ENCODE results near the gene ZNF500. TPM values are rescaled to one million over a fixed set of nuclear protein-coding genes. Genes with fewer than 3 reads are reported as not detected.

Gene ZNF500
- total RNA-seq, 1 donor from 2014 or later = 14.0 TPM

DNA sequence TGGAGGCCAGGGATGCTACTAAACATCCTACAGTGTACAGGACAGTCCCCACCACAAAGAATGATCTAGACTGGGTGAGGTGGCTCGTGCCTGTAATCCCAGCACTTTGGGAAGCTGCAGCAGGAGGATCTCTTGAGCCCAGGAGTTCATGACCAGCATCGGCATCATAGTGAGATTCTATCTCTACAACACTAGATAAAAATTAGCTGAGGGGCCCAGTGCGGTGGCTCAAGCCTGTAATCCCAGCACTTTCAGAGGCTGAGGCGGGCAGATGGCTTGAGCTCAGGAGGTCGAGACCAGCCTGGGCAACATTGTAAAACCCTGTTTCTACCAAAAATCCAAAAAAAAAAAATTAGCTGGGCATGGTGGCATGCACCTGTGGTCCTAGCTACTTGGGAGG, 5.4 kb upstream of the ZNF500 start:
- no peak for DNase-seq (ENCODE audit: low spot score)

DNA sequence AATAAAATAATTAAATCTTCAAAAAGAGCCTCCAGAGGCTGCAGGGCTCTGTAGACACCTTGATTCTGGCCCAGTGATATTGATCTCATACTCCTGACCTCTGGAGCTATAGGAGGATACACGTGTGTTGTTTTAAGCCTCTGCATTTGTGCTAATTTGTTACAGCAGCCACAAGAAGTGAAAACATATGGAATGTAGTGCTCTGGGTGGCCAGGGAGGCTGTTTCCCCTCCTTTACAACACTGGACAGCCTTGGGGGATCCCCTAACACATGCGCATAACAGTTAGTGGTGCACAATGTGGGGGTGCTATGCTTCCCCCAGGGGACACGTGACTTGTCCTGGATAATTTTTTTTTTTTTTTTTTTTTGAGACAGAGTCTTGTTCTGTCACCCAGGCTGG, 4.7 kb upstream of the ZNF500 start:
- DNase-seq (ENCODE audit: low spot score) = no peak

DNA sequence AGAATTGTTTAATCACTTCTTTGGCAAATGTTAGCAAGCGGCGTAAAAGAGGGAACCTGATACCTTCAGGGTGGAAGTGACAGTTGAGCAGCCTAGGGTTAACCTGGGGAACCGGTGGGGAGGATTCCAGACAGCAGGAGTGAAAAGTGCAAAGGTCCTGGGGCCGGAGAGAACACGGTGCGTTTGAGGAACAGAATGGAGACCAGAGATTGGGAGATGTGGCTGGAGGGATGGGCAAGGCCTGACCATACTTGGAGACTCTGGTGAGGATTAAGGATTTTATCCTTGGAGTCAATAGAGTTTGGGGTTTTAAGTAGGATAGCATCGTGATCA, 2.3 kb upstream of the ZNF500 start:
- no peak for DNase-seq (ENCODE audit: low spot score)

DNA sequence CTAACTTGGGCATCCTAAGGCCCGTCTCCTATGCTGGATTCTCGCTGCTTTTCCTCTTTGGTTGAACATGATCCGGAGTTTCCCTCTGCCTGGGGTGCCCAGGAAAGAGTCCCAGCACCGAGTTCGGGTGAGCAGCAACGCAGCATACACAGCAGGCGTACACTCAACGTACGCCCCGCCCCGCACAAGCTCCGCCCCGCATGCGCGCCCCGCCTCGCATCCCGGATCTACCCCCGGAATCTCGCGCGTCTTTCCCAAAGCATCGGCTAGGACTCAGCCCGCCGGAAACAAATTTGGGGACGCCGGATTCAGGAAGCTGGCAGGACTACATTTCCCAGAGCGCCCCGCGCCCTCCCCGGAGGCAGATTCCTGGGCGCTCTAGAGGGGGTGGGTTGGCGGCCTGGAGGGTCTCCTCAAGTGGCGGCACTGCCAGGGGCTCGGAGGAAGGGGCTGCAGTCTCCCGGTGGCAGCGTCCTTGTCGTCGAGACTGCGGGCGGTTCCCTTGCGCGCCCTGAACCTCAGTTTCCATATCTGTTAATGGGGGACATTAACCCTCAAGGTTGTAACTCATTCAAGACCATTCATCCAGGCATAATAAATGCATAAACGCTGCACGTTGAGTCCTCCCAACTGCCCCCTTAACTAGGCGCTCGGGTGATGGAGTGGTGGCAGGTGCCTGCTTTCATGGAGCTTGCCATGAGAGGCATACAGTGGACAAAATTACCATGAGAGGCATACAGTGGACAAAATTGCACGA, 1.8 kb upstream of the ZNF500 start:
- DNase-seq (ENCODE audit: low spot score) = peak; percentile 99

DNA sequence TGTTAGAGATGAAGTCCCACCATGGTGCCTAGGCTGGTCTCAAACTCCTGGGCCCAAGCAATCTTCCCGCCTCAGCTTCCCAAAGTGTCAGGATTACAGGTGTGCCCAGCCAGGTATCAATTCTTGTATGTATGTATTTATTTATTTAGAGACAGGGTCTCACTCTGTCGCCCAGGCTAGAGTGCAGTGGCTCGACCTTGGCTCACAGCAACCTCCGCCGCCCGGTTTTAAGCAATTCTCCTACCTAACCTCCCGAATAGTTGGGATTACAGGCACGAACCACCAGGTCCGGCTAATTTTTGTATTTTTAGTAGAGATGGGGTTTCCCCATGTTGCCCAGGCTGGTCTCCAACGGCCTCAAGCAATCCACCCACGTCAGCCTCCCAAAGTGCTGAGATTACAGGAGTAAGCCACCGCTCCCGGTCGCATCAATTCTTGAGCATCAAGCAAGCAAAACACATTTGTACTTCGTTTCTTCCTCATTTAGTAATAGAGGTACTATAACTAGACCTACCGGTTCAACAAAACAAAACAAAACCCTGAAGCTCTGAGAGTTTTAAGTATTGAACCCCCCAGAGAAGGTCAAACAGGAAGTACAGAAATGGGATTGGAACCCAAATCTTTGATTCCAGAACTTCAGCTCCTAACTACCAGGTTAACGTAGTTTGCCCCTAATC, 1.0 kb upstream of the ZNF500 start:
- no peak for DNase-seq (ENCODE audit: low spot score)

DNA sequence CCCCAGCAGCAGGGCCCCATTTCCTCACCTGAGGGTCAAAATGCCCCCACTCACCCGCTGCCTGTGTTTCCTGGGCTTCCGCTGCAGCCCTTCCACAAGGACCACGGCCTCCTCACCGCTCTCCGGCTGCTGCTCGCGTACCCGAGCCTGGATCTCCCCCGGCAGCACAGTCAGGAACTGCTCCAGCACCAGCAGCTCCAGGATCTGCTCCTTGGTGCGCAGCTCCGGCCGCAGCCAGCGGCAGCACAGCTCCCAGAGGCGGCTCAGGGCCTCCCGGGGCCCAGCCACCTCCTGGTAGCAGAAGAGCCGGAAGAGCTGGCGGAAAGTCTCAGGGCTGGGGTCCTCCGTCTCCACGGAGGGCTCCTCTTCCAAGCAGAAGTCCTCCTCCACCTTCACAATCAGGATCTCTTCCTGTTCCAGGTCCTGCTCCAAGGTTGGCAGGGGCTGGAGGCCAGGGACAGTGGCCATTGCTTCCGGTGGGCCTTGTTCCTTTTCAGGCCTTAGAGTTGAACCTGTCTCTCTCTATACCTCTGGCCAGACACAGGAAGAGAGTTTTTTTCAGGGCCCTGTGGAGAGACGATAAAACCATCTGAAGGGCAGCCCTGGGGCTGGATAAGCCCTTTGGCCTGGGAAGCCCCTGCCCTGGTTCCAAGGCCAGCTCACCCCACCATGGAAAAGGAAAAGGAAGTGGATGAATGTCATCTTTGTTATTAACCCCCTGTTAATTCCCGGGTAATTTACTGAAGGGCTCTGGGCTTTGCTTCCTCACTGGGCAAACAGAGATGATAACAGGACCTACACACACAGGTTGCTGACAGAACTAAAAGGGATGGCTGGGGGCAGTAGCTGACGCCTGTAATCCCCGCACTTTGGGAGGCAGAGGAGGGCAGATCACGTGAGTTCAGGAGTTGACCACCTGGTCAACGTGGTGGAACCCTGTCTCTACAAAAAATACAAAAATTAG, 1.2 kb downstream of the ZNF500 start:
- DNase-seq (ENCODE audit: low spot score) = no peak

DNA sequence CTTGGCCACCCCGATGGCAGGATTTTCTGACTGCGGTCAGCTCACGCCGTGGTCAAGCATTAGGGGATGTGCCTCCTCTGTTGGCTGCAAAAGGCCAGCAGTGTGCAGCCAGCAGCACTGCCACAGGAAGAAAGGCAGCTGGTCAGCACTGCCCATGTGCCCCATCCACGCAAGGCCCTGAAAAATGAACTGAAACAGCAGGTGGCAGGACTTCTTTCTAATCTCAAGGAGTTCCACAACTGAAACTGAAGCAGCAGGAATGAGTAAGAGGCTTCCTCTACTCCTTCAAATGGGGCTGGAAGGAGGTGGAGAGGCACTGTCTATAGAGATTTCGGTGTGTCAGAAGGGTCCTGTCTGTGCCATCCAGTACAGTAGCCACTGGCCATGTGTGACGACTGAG, 3.2 kb downstream of the ZNF500 start:
- no peak for DNase-seq (ENCODE audit: low spot score)

DNA sequence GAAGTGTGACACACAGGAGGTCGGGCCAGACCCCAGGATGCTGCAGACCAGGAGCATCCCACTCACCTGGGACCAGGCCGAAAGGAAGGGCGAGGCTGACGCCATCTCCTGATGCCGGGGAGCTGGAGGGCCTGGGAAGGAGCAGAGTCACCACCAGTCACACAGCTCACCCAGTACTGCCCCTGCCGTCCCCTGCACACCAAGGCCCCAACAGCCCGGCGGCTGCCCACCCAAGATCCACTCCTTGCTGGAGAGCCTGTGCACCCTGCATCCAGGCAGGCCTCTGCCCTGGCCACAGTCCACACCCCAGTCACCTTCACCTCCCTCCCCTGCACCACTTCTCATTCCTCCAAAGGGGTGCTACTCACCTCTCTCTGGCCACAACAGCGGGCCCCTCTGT, 4.8 kb downstream of the ZNF500 start:
- DNase-seq (ENCODE audit: low spot score) = no peak

DNA sequence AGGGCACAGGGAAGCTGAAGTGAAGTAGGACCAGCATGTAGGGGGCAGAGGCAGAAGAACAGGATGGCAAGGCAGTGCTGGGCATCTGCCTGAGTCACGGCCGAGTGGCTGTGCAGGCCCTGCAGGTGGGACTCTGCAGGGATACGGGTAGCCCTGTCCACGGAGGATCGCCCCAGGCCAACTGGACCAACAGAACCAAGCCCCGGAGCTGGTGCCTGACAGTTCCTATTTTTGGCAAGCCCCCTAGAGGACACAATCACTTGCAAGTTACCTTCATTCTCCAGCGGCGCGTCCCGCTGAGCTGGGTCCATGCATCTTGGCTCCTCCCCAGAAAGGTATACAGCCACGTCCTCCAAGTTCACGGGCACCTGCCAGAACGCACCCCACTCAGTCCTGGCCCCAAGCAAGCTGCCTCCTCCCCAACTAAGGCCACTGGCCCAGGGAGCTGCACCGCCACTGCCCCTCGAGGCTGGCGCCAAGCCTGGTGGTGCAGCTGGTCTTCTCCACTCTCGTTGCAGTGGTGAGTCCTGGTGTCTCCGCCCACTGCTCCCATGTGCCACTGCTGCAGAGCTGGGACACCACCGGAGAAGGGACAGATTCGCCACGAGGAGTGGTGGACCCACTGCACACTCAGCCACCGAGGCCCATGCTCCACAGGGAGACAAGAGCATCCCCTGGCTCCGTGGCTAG, 6.6 kb downstream of the ZNF500 start:
- DNase-seq (ENCODE audit: low spot score) = no peak

DNA sequence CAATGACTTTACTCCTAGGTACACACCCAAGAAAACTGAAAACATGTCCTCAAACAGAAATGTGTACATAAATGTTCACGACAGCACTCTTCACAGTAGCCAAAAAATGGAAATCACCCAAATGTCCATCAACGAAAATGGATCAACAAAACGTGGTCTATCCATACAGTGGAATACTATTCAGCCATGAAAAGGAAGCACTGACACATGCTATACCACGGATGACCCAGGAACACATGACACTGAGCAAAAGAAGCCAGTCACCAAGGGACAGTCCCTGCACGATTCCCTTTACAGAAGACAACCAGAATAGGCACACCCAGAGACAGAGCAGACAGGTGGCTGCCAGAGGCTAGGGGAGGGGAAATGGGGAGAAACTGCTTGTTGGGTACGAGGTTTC, 11.3 kb downstream of the ZNF500 start:
- no peak for DNase-seq (ENCODE audit: low spot score)

DNA sequence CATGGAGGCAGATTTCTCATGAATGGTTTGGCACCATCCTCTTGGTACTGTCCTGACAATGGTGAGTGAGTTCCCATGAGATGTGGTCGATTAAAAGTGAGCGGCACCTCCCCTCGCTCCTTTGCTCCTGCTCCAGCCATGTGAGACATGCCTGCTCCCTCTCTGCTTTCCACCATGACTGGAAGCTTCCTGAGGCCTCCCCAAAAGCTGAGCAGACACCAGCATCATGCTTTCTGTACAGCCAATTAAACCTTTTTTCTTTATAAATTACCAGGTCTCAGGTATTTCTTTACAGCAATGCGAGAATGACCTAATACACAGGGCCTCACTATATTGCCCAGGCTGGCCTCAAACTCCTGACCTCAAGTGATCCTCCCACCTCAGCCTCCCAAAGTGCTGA, 12.1 kb downstream of the ZNF500 start:
- DNase-seq (ENCODE audit: low spot score) = no peak

DNA sequence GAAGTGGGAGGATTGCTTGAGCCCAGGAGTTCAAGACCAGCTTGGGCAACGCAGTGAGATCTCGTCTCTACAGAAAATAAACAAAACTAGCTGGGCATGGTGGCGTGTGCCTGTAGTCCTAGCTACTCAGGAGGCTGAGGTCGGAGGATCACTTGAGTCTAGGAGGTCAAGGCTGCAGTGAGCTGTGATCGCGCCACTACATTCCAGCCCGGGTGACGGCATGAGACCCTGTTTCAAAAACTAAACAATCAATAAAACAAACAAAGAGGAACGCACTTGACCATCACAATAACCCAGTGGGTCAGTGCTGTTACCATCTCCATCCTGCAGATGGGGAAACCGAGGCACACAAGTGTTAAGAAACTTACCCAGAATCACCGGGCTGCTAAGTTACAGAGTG, 13.7 kb downstream of the ZNF500 start:
- DNase-seq (ENCODE audit: low spot score) = no peak

DNA sequence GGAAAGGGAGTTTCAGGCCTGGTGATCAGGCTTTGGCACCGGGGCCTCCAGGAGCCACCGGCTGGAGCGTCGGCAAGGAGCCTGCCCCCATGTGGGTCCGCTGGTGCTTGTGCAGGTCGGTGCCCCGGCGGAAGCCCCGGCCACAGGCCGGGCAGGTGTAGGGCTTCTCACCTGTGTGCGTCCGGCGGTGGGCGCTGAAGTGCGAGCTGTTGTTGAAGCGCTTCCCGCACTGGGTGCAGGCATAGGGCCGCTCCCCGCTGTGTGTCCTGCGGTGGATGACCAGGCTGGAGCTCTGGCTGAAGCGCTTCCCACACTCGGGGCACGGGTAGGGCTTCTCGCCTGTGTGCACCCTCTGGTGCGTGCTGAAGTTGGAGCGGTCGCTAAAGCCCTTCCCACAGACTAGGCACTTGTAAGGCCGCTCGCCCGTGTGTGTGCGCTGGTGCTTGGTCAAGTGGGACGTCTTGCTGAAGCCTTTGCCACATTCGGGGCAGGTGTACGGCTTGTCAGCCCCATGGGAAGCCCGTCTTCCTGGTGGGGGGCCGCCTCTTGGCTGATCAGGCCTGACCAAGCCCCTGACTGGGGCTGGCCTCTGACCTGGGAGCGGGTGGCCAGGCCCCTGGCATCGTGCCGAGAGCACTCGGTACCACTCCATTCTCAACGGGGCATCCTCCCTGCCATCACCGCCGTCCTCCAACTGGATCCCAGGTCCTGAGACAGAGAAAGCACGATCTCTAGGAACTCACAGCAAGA, 14.4 kb downstream of the ZNF500 start:
- DNase-seq (ENCODE audit: low spot score) = no peak

DNA sequence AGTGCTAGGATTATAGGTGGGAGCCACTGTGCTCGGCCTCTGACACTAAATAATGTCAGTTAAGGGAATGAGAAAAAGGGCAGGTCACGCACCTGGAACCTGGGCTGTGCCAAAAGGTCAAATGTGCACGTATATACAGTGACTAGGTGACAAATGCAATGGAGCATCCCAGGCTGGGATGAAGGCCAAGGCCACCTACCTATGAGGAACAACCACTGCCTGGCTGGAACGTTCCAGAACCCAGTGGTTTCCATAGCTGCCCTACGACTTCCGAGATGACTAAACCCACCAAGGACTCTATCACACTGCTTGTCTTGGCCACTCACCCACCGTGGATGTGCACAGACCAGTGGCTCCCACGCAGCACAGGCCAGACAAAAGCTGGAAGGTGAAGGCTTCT, 16.1 kb downstream of the ZNF500 start:
- DNase-seq (ENCODE audit: low spot score) = no peak

DNA sequence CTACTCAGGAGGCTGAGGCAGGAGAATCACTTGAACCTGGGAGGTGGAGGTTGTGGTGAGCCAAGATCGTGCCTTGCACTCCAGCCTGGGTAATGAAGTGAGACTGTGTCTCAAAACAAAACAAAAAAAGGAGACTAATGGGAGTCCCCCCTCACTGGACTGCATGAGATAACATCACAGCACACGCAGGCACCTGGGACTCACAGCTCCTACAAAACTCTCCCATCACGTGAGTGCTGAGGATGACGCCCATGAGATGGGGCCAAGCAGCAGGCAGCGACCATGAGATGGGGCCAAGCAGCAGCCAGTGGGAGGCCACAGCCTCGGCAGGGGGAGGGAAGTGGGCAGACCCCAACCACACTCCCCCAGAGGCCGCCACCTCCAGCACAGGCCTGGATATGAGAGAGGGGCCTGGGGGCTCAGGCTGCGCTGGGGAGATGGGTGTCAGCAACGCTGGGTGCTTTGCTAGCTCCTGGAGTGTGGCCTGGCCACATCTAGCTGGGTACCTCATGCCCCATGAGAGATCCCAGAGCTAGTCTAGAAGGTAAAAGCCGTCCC, 17.2 kb downstream of the ZNF500 start:
- no peak for DNase-seq (ENCODE audit: low spot score)

DNA sequence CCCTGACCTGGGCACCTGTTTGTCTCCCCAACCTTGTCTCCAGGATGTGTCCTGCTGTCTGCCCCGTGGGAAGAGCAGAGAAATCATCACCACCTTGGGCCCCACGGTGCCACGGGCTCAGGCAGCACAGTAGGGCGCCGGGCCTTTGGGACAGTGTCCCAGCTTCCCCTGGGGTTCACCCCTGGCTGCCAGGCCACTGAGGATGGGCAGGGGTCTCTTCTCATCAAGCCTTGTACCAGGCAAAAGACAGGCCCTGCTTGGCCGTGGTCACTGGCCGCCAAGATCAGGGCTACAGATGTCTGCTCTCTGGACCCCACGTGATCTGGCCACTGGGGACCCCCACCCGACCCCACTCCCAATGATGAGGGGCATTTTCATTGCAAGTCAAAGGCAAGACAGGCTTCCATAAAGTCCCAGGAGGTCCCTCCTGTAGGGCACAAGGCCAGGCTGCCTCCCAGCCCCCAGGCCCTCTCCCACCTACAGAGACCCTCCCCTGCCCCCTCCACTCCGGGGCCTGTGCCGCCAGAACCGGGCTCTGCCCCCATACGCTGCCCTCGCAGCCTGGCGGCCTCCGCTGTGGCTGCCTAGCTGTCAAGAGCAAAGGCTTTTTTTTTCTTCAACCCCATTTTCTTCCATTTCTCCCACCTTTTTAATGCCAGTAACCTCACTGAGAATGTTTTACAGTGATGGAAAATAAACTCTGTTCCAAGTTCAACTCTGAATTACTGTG, 18.1 kb downstream of the ZNF500 start:
- DNase-seq (ENCODE audit: low spot score) = no peak

DNA sequence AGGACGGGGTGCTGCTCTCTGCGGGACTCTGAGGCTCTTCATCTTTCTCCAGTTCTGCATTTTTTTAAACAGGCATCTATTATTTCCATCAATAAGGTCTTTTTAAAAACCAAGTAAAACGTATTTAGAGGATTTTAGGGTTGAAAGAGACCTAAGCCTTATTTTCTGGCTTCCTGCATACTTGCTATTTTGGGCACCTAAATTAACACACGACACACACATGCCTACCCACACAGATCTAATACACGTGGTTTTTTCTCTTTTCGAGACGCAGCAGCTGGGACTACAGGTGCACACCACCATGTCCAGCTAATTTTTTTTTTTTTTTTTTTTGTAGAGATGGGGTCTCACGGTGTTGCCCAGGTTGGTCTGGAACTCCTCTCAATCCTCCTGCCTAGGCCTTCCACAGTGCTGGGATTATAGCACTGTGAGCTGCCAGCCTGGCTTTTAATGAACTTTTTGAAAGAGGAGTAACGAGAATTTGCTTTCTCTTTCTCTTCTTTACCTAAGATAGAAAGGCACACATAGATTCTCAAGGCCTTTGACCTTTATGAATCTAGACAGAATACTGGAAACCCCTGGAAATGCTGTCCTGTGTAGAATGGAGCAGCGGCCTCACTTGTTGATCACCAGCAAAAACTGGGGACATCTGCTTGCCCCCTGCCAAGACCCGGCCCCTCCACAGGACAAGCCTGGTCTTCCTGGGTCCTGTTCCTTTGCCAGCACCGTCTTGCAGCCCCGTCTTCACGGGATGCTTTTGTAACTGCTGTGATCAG, 18.9 kb downstream of the ZNF500 start:
- no peak for DNase-seq (ENCODE audit: low spot score)

DNA sequence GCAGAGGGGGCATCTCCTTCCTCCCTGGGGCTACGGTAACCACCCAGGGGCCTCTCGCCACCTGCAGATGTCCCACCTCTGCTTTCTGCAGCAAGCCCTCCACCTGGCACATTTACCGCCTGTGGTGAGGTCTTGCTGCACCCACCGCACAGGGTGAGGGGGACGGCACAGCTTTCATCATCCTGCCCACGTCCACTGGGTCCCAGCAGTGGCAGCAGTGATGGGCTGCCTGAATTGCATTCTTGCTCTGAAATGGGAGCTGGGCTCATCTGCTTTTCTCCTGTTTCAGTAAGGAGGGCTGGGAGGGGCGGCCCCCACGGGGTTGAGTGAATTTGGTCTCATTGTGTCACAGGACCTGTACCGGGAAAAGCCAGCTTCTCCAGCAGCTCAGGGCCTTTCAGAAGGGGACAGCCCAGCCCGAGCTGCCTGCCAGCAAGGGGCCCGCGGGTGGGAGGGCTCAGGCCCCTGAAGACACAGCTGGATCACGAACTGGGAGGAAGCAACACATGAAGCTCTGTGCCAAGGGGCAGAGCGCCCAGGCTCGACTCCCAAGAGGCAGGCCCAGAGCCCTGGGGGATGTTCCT, 19.9 kb downstream of the ZNF500 start:
- DNase-seq (ENCODE audit: low spot score) = peak; percentile 73

DNA sequence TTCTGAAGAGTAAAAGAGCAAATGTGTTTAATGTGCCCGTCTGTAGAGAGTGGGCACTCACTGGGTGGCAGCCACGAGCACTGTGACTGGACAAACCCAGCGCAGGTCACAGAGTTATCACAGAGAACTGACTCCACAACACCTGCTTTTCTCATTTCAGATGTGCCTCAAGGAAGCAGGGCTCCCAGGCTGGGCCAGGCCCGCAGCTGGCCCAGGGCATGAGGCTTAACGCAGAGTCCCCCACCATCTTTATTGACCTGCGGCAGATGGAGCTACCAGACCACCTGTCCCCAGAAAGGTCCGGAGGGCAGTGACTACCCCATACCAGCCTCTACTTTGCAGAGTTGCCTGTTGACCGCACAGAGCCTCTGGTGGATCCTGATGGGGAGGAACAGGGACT, 20.7 kb downstream of the ZNF500 start:
- DNase-seq (ENCODE audit: low spot score) = no peak

All from umbilical cord (tissue), 2 donors.